K562 (cell line): ENCODE data around the gene PALLD. TPM values are rescaled to one million over a fixed set of nuclear protein-coding genes. Genes with fewer than 3 reads are reported as not detected.

Experiments used
- ATAC-seq: fragments of 200-7000 bp; cut with Tn5 transposase; 3 replicates; pipeline ENCODE4 v1.9.1; 2020; ENCODE audit warnings: moderate library complexity
- BruUV-seq: library from RNA; stranded (reverse); fragments of 400-500 nt; replicated peaks from 2 replicates; lab custom pipeline; 2021; lab: Mats Ljungman, UMichigan
- CTCF ChIA-PET: fragments of 300-600 bp; formaldehyde crosslinking; extraction: SDS; loops from one replicate; lab custom pipeline; 2021; ENCODE audit warnings: low intra/inter-chr PET ratio; lab: Yijun Ruan, JAX
- POLR2A ChIA-PET: fragments of 300-600, 350-650 bp; sonication (Branson Sonifier 250); formaldehyde crosslinking; extraction: SDS; loops from one replicate; lab custom pipeline; 2021; ENCODE audit warnings: antibody characterized with exemption, inconsistent platforms; lab: Yijun Ruan, JAX
- DNase-seq, 4 experiments: peaks; one replicate each; pipeline versions ENCODE4 v3.0.0 to v3.0.0-alpha.2; 2011 to 2018; ENCODE audit warnings: low spot score in 3 of 4, mixed read lengths in 3 of 4; ENCODE audit errors: extremely low read depth in 1 of 4
- FAIRE-seq: peaks from 2 replicates; lab custom pipeline; 2011; peaks lifted over from hg19 to GRCh38; lab: Jason Lieb, UNC
- H2AFZ ChIP-seq: 2 replicates; pipeline ENCODE4 v1.6.0; 2011; ENCODE audit warnings: low read depth, low read length, control low read depth, inconsistent platforms
- H3K27ac ChIP-seq: fragments of 200-600 bp; 3 replicates; pipeline ENCODE4 v1.8.0; 2011; ENCODE audit warnings: low read depth, mild to moderate bottlenecking, control low read depth, inconsistent platforms, low read length, moderate library complexity, mixed read lengths; ENCODE audit errors: extremely low read depth
- H3K27me3 ChIP-seq, 2 experiments: fragments of 300-600 bp in 1 of 2; 2 replicates in 1 of 2; 3 replicates in 1 of 2; pipeline versions ENCODE4 v1.6.0 to v1.8.0; 2011; ENCODE audit warnings: inconsistent platforms in 2 of 2, low read length in 2 of 2, mild to moderate bottlenecking in 1 of 2, mixed read lengths in 1 of 2, moderate library complexity in 1 of 2; ENCODE audit not compliant: control insufficient read depth in 2 of 2, insufficient read depth in 2 of 2
- H3K36me3 ChIP-seq: fragments of 300-600 bp; 3 replicates; pipeline ENCODE4 v1.8.0; 2011; ENCODE audit warnings: mild to moderate bottlenecking, low read length, inconsistent platforms; ENCODE audit not compliant: control insufficient read depth, insufficient read depth
- H3K4me1 ChIP-seq, 2 experiments: fragments of 200-600 bp in 1 of 2; replicated peaks in 1 of 2; 2 replicates in 1 of 2; 3 replicates in 1 of 2; pipeline versions ENCODE4 v1.5.1 to v1.8.0; 2011; ENCODE audit warnings: inconsistent platforms in 2 of 2, low read length in 2 of 2, mild to moderate bottlenecking in 1 of 2, mixed read lengths in 1 of 2, moderate library complexity in 1 of 2; ENCODE audit not compliant: control insufficient read depth in 2 of 2, insufficient read depth in 2 of 2
- H3K4me2 ChIP-seq: 2 replicates; pipeline ENCODE4 v1.6.1; 2011; ENCODE audit warnings: low read length, control low read depth, inconsistent platforms, mixed read lengths; ENCODE audit not compliant: insufficient read depth
- H3K4me3 ChIP-seq: fragments of 200-600 bp; sonication (generic), shearing (Covaris generic); 2 replicates; pipeline ENCODE4 v1.5.1; 2016; ENCODE audit warnings: control low read depth, inconsistent platforms
- H3K79me2 ChIP-seq: fragments of 200-600 bp; 3 replicates; pipeline ENCODE4 v1.8.0; 2011; ENCODE audit warnings: low read length, inconsistent platforms; ENCODE audit not compliant: control insufficient read depth, insufficient read depth
- H3K9ac ChIP-seq, 2 experiments: 2 replicates each; pipeline versions ENCODE4 v1.6.0 to v1.6.1; 2011; ENCODE audit warnings: low read depth in 2 of 2, low read length in 2 of 2, control low read depth in 1 of 2, inconsistent platforms in 1 of 2, mild to moderate bottlenecking in 1 of 2, mixed read lengths in 1 of 2; ENCODE audit not compliant: insufficient read depth in 1 of 2
- H3K9me1 ChIP-seq: one replicate; pipeline ENCODE4 v1.6.0; 2011; ENCODE audit warnings: inconsistent platforms, mild to moderate bottlenecking, low read length, moderate library complexity; ENCODE audit not compliant: control insufficient read depth, insufficient read depth
- H3K9me3 ChIP-seq: replicated peaks from 2 replicates; pipeline ENCODE4 v1.5.1; 2011; ENCODE audit warnings: low read depth, low read length, inconsistent platforms; ENCODE audit not compliant: control insufficient read depth, insufficient read depth
- H4K20me1 ChIP-seq: replicated peaks from 2 replicates; pipeline ENCODE4 v1.6.1; 2011; ENCODE audit warnings: low read length, inconsistent platforms, mixed read lengths; ENCODE audit not compliant: control insufficient read depth, insufficient read depth
- DACH1 ChIP-seq: fragments of 450-650 bp; IDR thresholded peaks from 2 replicates; pipeline ENCODE4 v1.6.1; 2018; ENCODE audit not compliant: partially characterized antibody
- MAFF ChIP-seq: IDR thresholded peaks from 2 replicates; pipeline ENCODE4 v1.6.1; 2012; ENCODE audit warnings: low read length, improper control_type of control experiment
- MCM2 ChIP-seq: fragments of 450-650 bp; IDR thresholded peaks from 2 replicates; pipeline ENCODE4 v1.6.1; 2017; ENCODE audit warnings: low read depth, mild to moderate bottlenecking
- PTRF ChIP-seq: fragments of 450-650 bp; IDR thresholded peaks from 2 replicates; pipeline ENCODE4 v1.6.1; 2016; ENCODE audit warnings: mild to moderate bottlenecking, missing genetic modification characterization, missing compliant biosample characterization
- SAFB ChIP-seq: fragments of 200-400 bp; formaldehyde crosslinking; IDR thresholded peaks from 2 replicates; pipeline ENCODE4 v1.6.1; 2017; ENCODE audit warnings: low read depth, low read length, borderline replicate concordance
- SLC30A9 ChIP-seq: fragments of 250-450 bp; sonication (Bioruptor Pico); IDR thresholded peaks from 2 replicates; pipeline ENCODE4 v1.8.0; 2022; ENCODE audit warnings: mild to moderate bottlenecking, moderate library complexity
- SMC3 ChIP-seq: conservative IDR thresholded peaks from 2 replicates; pipeline ENCODE4 v1.6.1; 2011; ENCODE audit warnings: low read depth, low read length, improper control_type of control experiment; ENCODE audit not compliant: insufficient read depth
- TBL1XR1 ChIP-seq, 2 experiments: IDR thresholded peaks; 2 replicates each; pipeline ENCODE4 v1.6.1; 2012; ENCODE audit warnings: improper control_type of control experiment in 2 of 2, low read length in 2 of 2, mild to moderate bottlenecking in 1 of 2
- ZFP30 ChIP-seq: fragments of 250-450 bp; sonication (Bioruptor Pico); IDR thresholded peaks from 2 replicates; pipeline ENCODE4 v1.8.0; 2022; ENCODE audit warnings: moderate library complexity, mild to moderate bottlenecking, inconsistent platforms, borderline replicate concordance
- ZKSCAN8 ChIP-seq: fragments of 200-800 bp; sonication (Bioruptor generic); IDR thresholded peaks from 2 replicates; pipeline ENCODE4 v1.6.1; 2016; ENCODE audit warnings: missing genetic modification characterization, missing compliant biosample characterization
- ZNF134 ChIP-seq: fragments of 250-450 bp; sonication (Bioruptor Pico); conservative IDR thresholded peaks from 2 replicates; pipeline ENCODE4 v1.4.0; 2020
- WGBS: fragments of 100-300 bp; shearing (Covaris generic); methylation state at CpG from one replicate; pipeline ENCODE4 v1.1.6; 2016; ENCODE audit warnings: low coverage, mixed read lengths; ENCODE audit not compliant: insufficient coverage; ENCODE audit errors: missing lambda C conversion rate; 5-methylcytosine and 5-hydroxymethylcytosine counted together
- in situ Hi-C: fragments of 300-500 bp; cut with MboI; formaldehyde crosslinking; loops from 4 replicates; pipeline ENCODE4 v1.15.0; 2018; ENCODE audit warnings: inconsistent platforms, mixed read lengths
- intact Hi-C: fragments of 100-400 bp; cut with micrococcal nuclease; formaldehyde crosslinking; loops from 2 replicates; pipeline ENCODE4 v1.14.2; 2022
- polyA plus RNA-seq, 8 experiments: library from polyadenylated mRNA; depleted of rRNA in 4 of 8; stranded (reverse) in 5 of 8; unstranded in 3 of 8; fragments of >200 nt; fragmentation: Nextera tagmentation in 2 of 8; fragmentation: Illumina TruSeq in 1 of 8; extraction: Ambion mirVana in 2 of 8; extraction: Trizol in 1 of 8; gene quantifications; 2 replicates each; pipeline versions ENCODE4 v1.2.1 to v1.2.3, GENCODE V29; 2011 to 2014; ENCODE audit warnings: inconsistent platforms in 1 of 8, missing spikeins in 1 of 8
- total RNA-seq, 7 experiments: library from RNA; depleted of rRNA in 6 of 7; stranded (reverse); fragments of >200 nt in 6 of 7; fragmentation: Illumina TruSeq in 2 of 7; extraction: Trizol in 2 of 7; gene quantifications; 2 replicates each; pipeline versions ENCODE4 v1.2.1 to v1.2.3, GENCODE V29; 2011 to 2021; ENCODE audit warnings: low replicate concordance in 1 of 7
- TF ChIP-seq, protein P1 (sequence below): sonication (generic); formaldehyde crosslinking; IDR thresholded peaks from 2 replicates; pipeline ENCODE4 v1.8.1; 2023; ENCODE audit warnings: mild to moderate bottlenecking, missing genetic modification reagents

PALLD gene
- total and polyA plus RNA-seq, 9 of the 15 experiments (the other 6 are each of a cell fraction or from before 2014, with no cell fraction given) = 0.01 to 0.35 (median 0.06) TPM; not detected in 3

DNA sequence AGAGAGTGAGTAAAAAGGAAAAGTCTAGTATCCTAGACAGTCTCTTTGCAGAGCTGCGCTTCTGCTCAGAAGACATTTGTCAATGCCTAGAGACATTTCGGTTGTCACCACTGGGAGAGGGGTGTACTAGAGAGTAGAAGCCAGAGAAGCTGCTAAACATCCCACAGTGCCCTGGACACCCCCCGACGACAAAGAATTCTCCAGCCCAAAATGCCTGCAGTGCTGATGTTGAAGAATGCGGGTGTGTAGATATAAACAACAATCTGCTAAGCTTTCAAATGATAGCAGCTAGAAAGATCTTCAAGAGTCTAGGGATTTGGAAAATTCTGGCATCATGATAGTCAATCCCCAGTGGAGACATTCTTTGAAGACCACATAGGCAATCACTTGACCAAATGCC, 90.1 kb downstream of the PALLD start:
- WGBS = 2% methylated on average over 5 of the region's 5 CpGs
- POLR2A ChIA-PET = no interaction called here
- CTCF ChIA-PET = no interaction called here
- Histone ChIP-seq H3K4me3 (no peak overlapping the region), H3K9ac (no peak overlapping the region), H3K4me1 (no peaks in the 10 kb centered on the region), H2AFZ (no peak overlapping the region), H3K27me3 (no peaks in the 10 kb centered on the region; a peak in 1 of 5 replicates), H4K20me1 (no peaks in the 10 kb centered on the region), H3K9me3 (no peaks in the 10 kb centered on the region), H3K4me2 (no peak overlapping the region)
- ATAC-seq = no peak
- FAIRE-seq = no peak
- intact Hi-C loops = loop anchor here (5.0 kb wide), 1 partner anchor 335 kb away; no protein-coding TSS in a partner anchor
- BruUV-seq = no TSS peak
- in situ Hi-C loops = no loop called here
- DNase-seq = no peak
- TF ChIP-seq ZKSCAN8 = no peak
- TF ChIP-seq, protein P1, sequence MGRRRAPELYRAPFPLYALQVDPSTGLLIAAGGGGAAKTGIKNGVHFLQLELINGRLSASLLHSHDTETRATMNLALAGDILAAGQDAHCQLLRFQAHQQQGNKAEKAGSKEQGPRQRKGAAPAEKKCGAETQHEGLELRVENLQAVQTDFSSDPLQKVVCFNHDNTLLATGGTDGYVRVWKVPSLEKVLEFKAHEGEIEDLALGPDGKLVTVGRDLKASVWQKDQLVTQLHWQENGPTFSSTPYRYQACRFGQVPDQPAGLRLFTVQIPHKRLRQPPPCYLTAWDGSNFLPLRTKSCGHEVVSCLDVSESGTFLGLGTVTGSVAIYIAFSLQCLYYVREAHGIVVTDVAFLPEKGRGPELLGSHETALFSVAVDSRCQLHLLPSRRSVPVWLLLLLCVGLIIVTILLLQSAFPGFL (CRISPR knock-in tag) = no peak
- TF ChIP-seq PTRF = no peak
- TF ChIP-seq SAFB = no peak
- no peak for TF ChIP-seq ZNF134 (CRISPR knock-in tag)
- TF ChIP-seq SMC3 = no peak
- no peak for TF ChIP-seq MAFF
- TF ChIP-seq SLC30A9 (CRISPR knock-in tag) = no peak
- TF ChIP-seq ZFP30 (CRISPR knock-in tag) = no peak
- TF ChIP-seq DACH1 = no peak
- TF ChIP-seq MCM2 = no peak
- TF ChIP-seq TBL1XR1 (IDR thresholded peaks at IDR 0.05; ENCODE audit: low read length in 2 of 2) = no peak
- TF ChIP-seq, all 486 proteins: peak for 0
- H3K36me3 ChIP-seq = no peaks in the 10 kb centered on the region
- H3K27ac ChIP-seq = no peak overlapping the region
- H3K9me1 ChIP-seq = no peaks in the 10 kb centered on the region
- no peaks in the 10 kb centered on the region for H3K79me2 ChIP-seq
